ENCODE results near the gene STX12.
"Not testable (repeated sequence)": the region's sequence is repeated elsewhere in the genome, so short reads cannot be mapped to it uniquely, and the experiment has no call there.

Gene STX12

GRCh38 chr1:27775336-27775735, 2.3 kb downstream of the STX12 start:
- DNase-seq (ENCODE audit: low spot score), result not testable (repeated sequence)

GRCh38 chr1:27776276-27776675, 3.3 kb downstream of the STX12 start:
- DNase-seq (ENCODE audit: low spot score), result not testable (repeated sequence)

- DNase-seq (ENCODE audit: low spot score), result no peak
These were observed 5.0 kb downstream of the STX12 start for GRCh38 chr1:27778056-27778455.

- DNase-seq (ENCODE audit: low spot score), result no peak
These were observed 6.1 kb downstream of the STX12 start for GRCh38 chr1:27779122-27779521.

- no peak for DNase-seq (ENCODE audit: low spot score)
These were observed 9.9 kb downstream of the STX12 start for GRCh38 chr1:27782950-27783349.

- no peak for DNase-seq (ENCODE audit: low spot score)
These were observed 11.7 kb downstream of the STX12 start for GRCh38 chr1:27784700-27785099.

GRCh38 chr1:27785781-27786455, 12.9 kb downstream of the STX12 start:
- DNase-seq (ENCODE audit: low spot score), result no peak

- DNase-seq (ENCODE audit: low spot score), result peak; percentile 18
These were observed 14.9 kb downstream of the STX12 start for GRCh38 chr1:27787895-27788294.

GRCh38 chr1:27789540-27790041, 16.6 kb downstream of the STX12 start:
- no peak for DNase-seq (ENCODE audit: low spot score)

GRCh38 chr1:27790270-27790669, 17.3 kb downstream of the STX12 start:
- DNase-seq (ENCODE audit: low spot score), result not testable (repeated sequence)

- DNase-seq (ENCODE audit: low spot score), result no peak
These were observed 22.6 kb downstream of the STX12 start for GRCh38 chr1:27795601-27796000.

GRCh38 chr1:27804791-27805190, 31.8 kb downstream of the STX12 start:
- no peak for DNase-seq (ENCODE audit: low spot score)

GRCh38 chr1:27806758-27807157, 33.7 kb downstream of the STX12 start:
- DNase-seq (ENCODE audit: low spot score), result no peak

- DNase-seq (ENCODE audit: low spot score), result no peak
These were observed 34.4 kb downstream of the STX12 start for GRCh38 chr1:27807385-27807784.

GRCh38 chr1:27808131-27808530, 35.1 kb downstream of the STX12 start:
- not testable (repeated sequence) for DNase-seq (ENCODE audit: low spot score)

- no peak for DNase-seq (ENCODE audit: low spot score)
These were observed 36.9 kb downstream of the STX12 start for GRCh38 chr1:27809883-27810282.

GRCh38 chr1:27811741-27812500, 38.9 kb downstream of the STX12 start:
- no peak for DNase-seq (ENCODE audit: low spot score)

GRCh38 chr1:27816921-27817630, 44.1 kb downstream of the STX12 start:
- no peak for DNase-seq (ENCODE audit: low spot score)

GRCh38 chr1:27821761-27822315, 48.8 kb downstream of the STX12 start:
- no peak for DNase-seq (ENCODE audit: low spot score)

- DNase-seq (ENCODE audit: low spot score), result no peak
These were observed 50.8 kb downstream of the STX12 start for GRCh38 chr1:27823784-27824183.

- no peak for DNase-seq (ENCODE audit: low spot score)
These were observed 51.4 kb downstream of the STX12 start for GRCh38 chr1:27824411-27824810.

GRCh38 chr1:27829339-27829960, 56.4 kb downstream of the STX12 start:
- not testable (repeated sequence) for DNase-seq (ENCODE audit: low spot score)
